Cardiac muscle cell (in vitro differentiated cells and primary cell): Measurements from ENCODE around the gene TLX3. TPM values are rescaled to one million over a fixed set of nuclear protein-coding genes. Genes with fewer than 3 reads are reported as not detected.

Experiments
- DNase-seq, 2 donors: peaks; one replicate each; pipeline versions ENCODE4 v3.0.0 to v3.0.0-alpha.2; 2010 to 2017; ENCODE audit warnings: low read depth in 1 of 2, low spot score in 1 of 2
- H3K27ac ChIP-seq: fragments of 200-600 bp; sonication (generic); 2 replicates; pipeline ENCODE4 v1.5.1; 2016
- H3K27me3 ChIP-seq: fragments of 200-600 bp; sonication (generic); 2 replicates; pipeline ENCODE4 v1.6.0; 2016; ENCODE audit warnings: control low read depth
- H3K36me3 ChIP-seq: fragments of 200-600 bp; sonication (generic); 2 replicates; pipeline ENCODE4 v1.5.1; 2016; ENCODE audit warnings: control low read depth
- H3K4me1 ChIP-seq: fragments of 200-600 bp; sonication (generic); 2 replicates; pipeline ENCODE4 v1.8.1; 2017; ENCODE audit warnings: low read depth, mild to moderate bottlenecking, mixed run types
- H3K4me3 ChIP-seq: fragments of 200-600 bp; sonication (generic); 2 replicates; pipeline ENCODE4 v1.5.1; 2016; ENCODE audit warnings: mild to moderate bottlenecking
- H3K9me3 ChIP-seq: fragments of 200-600 bp; sonication (generic); 2 replicates; pipeline ENCODE4 v1.5.1; 2017; ENCODE audit warnings: low read depth, mild to moderate bottlenecking, control low read depth
- CTCF ChIP-seq: IDR thresholded peaks from 2 replicates; pipeline ENCODE4 v1.5.1; 2012; ENCODE audit warnings: low read depth, mild to moderate bottlenecking, low read length
- polyA plus RNA-seq: library from polyadenylated mRNA; unstranded; fragments of >200 nt; fragmentation: Nextera tagmentation; extraction: Ambion mirVana; gene quantifications from 2 replicates; pipeline ENCODE4 v1.2.1, GENCODE V29; 2016
- total RNA-seq: library from RNA; depleted of rRNA; stranded (reverse); fragments of >200 nt; gene quantifications from 2 replicates; pipeline ENCODE4 v1.2.3, GENCODE V29; 2016

Gene TLX3
- total and polyA plus RNA-seq, 2 experiments from 2014 or later = not detected

DNA sequence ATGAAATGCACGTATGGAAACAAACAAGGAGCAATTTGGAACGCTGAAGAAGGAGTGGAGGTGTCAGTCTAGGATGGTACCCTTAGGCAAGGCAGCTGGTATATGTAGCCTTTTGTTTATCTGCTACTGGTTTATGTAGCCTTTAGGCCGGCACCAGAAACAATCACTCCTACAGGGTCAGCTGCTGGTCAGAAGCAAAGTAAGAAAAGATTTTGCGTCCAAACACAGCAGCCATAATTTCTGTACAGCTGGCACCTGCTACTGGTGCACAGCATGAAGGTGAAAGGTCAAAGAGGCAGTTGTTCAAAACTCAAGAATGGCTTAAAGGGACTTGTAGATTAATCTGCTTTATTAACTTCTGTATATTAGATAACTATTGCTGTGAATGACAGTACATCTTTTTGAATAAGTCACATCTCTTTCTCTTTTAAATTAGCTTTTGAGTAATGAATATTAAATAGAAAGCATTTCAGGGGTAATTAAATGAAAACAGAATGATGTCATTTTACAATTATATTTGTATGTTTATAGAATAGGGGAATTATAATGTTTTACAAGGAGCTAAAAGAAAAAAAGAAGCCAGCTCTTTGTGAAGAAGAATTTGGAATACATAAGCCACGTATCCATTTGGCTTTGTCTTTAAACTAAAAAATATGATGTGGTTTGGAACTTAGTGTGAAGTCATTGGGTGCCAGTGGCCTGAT, 33.1 kb upstream of the TLX3 start:
- Histone ChIP-seq H3K9me3 (no peaks in the 10 kb centered on the region), H3K27ac (no peak overlapping the region), H3K27me3 (no peaks in the 10 kb centered on the region), H3K4me1 (no peaks in the 10 kb centered on the region), H3K4me3 (no peak overlapping the region), H3K36me3 (no peaks in the 10 kb centered on the region)
- no peak for TF ChIP-seq CTCF
- no peak for DNase-seq

DNA sequence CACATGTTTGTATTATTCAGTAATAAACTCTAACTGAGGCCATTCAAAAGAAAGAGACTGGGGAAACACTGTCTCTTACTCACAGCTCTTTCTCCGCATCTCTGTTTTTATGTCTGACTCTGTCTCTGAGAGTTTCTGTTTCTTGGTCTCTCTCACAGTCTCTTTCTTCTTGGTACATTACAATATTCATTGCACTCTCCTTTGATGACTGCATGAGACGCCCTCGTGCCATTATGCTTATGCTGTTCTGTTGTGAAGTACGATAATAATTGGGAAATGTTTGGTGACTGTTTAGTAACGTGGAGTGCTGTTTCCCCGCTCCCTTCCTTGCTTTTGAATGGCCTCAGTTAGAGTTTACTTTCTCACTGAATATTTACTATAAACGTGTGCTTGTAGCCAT, 25.3 kb upstream of the TLX3 start:
- Histone ChIP-seq H3K27me3 (no peaks in the 10 kb centered on the region), H3K36me3 (no peaks in the 10 kb centered on the region), H3K4me1 (no peaks in the 10 kb centered on the region), H3K27ac (no peak overlapping the region), H3K9me3 (no peaks in the 10 kb centered on the region), H3K4me3 (no peak overlapping the region)
- TF ChIP-seq CTCF = no peak
- no peak for DNase-seq

- no peaks in the 10 kb centered on the region for H3K36me3 ChIP-seq
- TF ChIP-seq CTCF = no peak
- H3K4me3 ChIP-seq = no peak overlapping the region
- H3K27ac ChIP-seq = no peak overlapping the region
- H3K27me3 ChIP-seq = no peaks in the 10 kb centered on the region
- no peaks in the 10 kb centered on the region for H3K9me3 ChIP-seq
- H3K4me1 ChIP-seq = no peaks in the 10 kb centered on the region
- no peak for DNase-seq
These were observed 23.6 kb upstream of the TLX3 start for GRCh38 chr5:171285465-171285864.

DNA sequence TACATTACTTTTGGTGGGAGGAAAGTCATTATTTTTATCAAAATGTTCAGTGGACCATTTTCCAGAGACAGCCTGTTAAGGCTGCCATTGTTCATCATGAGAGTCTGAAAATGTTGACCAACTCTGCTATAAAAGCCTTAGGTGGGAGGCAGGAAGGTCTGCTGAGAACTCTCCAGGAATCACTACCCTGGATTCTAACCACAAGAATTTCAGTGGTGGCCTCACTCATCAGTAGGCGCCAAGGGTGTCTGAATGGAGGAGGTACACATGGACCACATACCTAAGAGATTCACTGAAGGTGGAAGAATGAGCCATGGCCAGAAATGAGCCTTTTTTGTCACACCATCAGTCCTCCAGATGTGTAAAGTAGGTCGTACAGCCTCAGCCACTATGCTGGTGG, 21.0 kb upstream of the TLX3 start:
- H3K4me1 ChIP-seq = no peaks in the 10 kb centered on the region
- DNase-seq = no peak
- no peak for TF ChIP-seq CTCF
- no peak overlapping the region for H3K27ac ChIP-seq
- H3K9me3 ChIP-seq = no peaks in the 10 kb centered on the region
- no peaks in the 10 kb centered on the region for H3K27me3 ChIP-seq
- no peaks in the 10 kb centered on the region for H3K36me3 ChIP-seq
- no peak overlapping the region for H3K4me3 ChIP-seq

- no peak overlapping the region for H3K27ac ChIP-seq
- DNase-seq = no peak
- H3K4me3 ChIP-seq = no peak overlapping the region
- H3K9me3 ChIP-seq = no peaks in the 10 kb centered on the region
- H3K4me1 ChIP-seq = no peaks in the 10 kb centered on the region
- no peaks in the 10 kb centered on the region for H3K36me3 ChIP-seq
- no peaks in the 10 kb centered on the region for H3K27me3 ChIP-seq
- no peak for TF ChIP-seq CTCF
These were observed 17.7 kb upstream of the TLX3 start for GRCh38 chr5:171291371-171291770.

DNA sequence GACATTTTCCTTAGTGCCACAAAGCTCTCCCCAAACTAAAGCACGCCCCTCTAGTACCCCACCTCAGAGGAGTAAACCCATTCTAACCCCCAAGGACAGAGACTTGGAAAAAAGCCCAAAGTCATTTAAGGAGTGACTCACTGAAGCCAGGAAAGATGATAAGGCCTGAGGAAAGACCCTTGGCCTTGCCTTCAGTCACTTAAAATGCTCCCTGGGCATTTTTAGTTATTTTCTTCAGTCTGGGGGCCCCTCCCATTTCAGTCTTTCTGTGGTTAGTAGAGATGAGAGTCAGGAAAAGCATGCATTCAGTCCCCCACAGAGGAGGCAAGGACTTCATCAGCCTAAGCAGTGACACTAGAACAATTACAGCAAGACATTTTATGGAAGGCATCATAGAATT, 13.7 kb upstream of the TLX3 start:
- Histone ChIP-seq H3K36me3 (no peaks in the 10 kb centered on the region), H3K9me3 (no peaks in the 10 kb centered on the region), H3K4me1 (no peaks in the 10 kb centered on the region), H3K4me3 (no peak overlapping the region), H3K27me3 (no peaks in the 10 kb centered on the region), H3K27ac (no peak overlapping the region)
- no peak for TF ChIP-seq CTCF
- DNase-seq = peak in 1 of 2 donors; percentile 27
